HepG2 (cell line): ENCODE results near the gene ISCA2. TPM values are rescaled to one million over a fixed set of nuclear protein-coding genes. Genes with fewer than 3 reads are reported as not detected.

Source experiments
- ATAC-seq: fragments of 200-7000 bp; cut with Tn5 transposase; 3 replicates; pipeline ENCODE4 v1.9.1; 2020; ENCODE audit warnings: mild to moderate bottlenecking, moderate library complexity
- BruUV-seq: library from RNA; stranded (reverse); fragments of 400-500 nt; replicated peaks from 2 replicates; lab custom pipeline; 2021; lab: Mats Ljungman, UMichigan
- CTCF ChIA-PET: fragments of 300-600 bp; formaldehyde crosslinking; extraction: SDS; loops from one replicate; lab custom pipeline; 2021; ENCODE audit warnings: low total read pairs, inconsistent platforms, low intra/inter-chr PET ratio; lab: Yijun Ruan, JAX
- POLR2A ChIA-PET: fragments of 350-600 bp; sonication (Branson Sonifier 250); formaldehyde crosslinking; loops from one replicate; lab custom pipeline; 2020; ENCODE audit warnings: antibody characterized with exemption, inconsistent platforms; lab: Yijun Ruan, JAX
- DNase-seq: peaks from one replicate; pipeline ENCODE4 v3.0.0-alpha.2; 2015; ENCODE audit warnings: low spot score
- FAIRE-seq: peaks from 3 replicates; lab custom pipeline; 2011; peaks lifted over from hg19 to GRCh38; lab: Jason Lieb, UNC
- H2AFZ ChIP-seq: one replicate; pipeline ENCODE4 v1.6.1; 2011; ENCODE audit warnings: low read length, inconsistent platforms
- H3K27ac ChIP-seq: fragments of 300-600 bp; 3 replicates; pipeline ENCODE4 v1.8.0; 2011; ENCODE audit warnings: mixed run types, mild to moderate bottlenecking, mixed read lengths, low read length, inconsistent platforms; ENCODE audit not compliant: insufficient read depth; ENCODE audit errors: extremely low read length
- H3K27me3 ChIP-seq, 2 experiments: fragments of 200-600 bp in 1 of 2; 2 replicates in 1 of 2; 3 replicates in 1 of 2; pipeline versions ENCODE4 v1.6.0 to v1.8.0; 2011; ENCODE audit warnings: low read length in 2 of 2, mild to moderate bottlenecking in 2 of 2, moderate library complexity in 2 of 2, inconsistent platforms in 1 of 2; ENCODE audit not compliant: insufficient read depth in 2 of 2, control insufficient read depth in 1 of 2
- H3K36me3 ChIP-seq, 2 experiments: fragments of 200-600 bp in 1 of 2; replicated peaks in 1 of 2; 2 replicates in 1 of 2; 3 replicates in 1 of 2; pipeline versions ENCODE4 v1.5.1 to v1.8.0; 2011; ENCODE audit warnings: low read length in 2 of 2, inconsistent platforms in 1 of 2; ENCODE audit not compliant: insufficient read depth in 2 of 2, control insufficient read depth in 1 of 2
- H3K4me1 ChIP-seq: 2 replicates; pipeline ENCODE4 v1.5.1; 2012; ENCODE audit warnings: low read length, inconsistent platforms; ENCODE audit not compliant: insufficient read depth
- H3K4me2 ChIP-seq: 2 replicates; pipeline ENCODE4 v1.6.0; 2011; ENCODE audit warnings: low read depth, low read length, inconsistent platforms
- H3K4me3 ChIP-seq, 3 experiments: fragments of 200-600 bp in 1 of 3; sonication (generic), shearing (Covaris generic) in 1 of 3; replicated peaks in 1 of 3; 2 replicates each; pipeline ENCODE4 v1.5.1; 2011 to 2016; ENCODE audit warnings: low read length in 3 of 3, inconsistent platforms in 2 of 3, low read depth in 2 of 3, mild to moderate bottlenecking in 2 of 3, control low read depth in 1 of 3, mixed read lengths in 1 of 3; ENCODE audit not compliant: insufficient read depth in 1 of 3
- H3K79me2 ChIP-seq: one replicate; pipeline ENCODE4 v1.6.1; 2011; ENCODE audit warnings: low read length, inconsistent platforms; ENCODE audit not compliant: insufficient read depth
- H3K9ac ChIP-seq: 2 replicates; pipeline ENCODE4 v1.6.0; 2011; ENCODE audit warnings: mild to moderate bottlenecking, low read depth, low read length, inconsistent platforms; ENCODE audit not compliant: insufficient read depth
- H3K9me3 ChIP-seq: 2 replicates; pipeline ENCODE4 v1.5.1; 2012; ENCODE audit warnings: mild to moderate bottlenecking, low read length
- H4K20me1 ChIP-seq: 2 replicates; pipeline ENCODE4 v1.6.0; 2011; ENCODE audit warnings: inconsistent platforms, mild to moderate bottlenecking, low read length, moderate library complexity; ENCODE audit not compliant: insufficient read depth
- AFF4 ChIP-seq: sonication (generic); formaldehyde crosslinking; IDR thresholded peaks from 2 replicates; pipeline ENCODE4 v1.4.0; 2020; ENCODE audit warnings: missing genetic modification reagents
- ARHGAP35 ChIP-seq: sonication (generic); formaldehyde crosslinking; IDR thresholded peaks from 2 replicates; pipeline ENCODE4 v1.9.0; 2022; ENCODE audit warnings: mild to moderate bottlenecking, inconsistent platforms, moderate library complexity, missing genetic modification reagents, borderline replicate concordance
- CREM ChIP-seq, 2 experiments: sonication (generic) in 1 of 2; formaldehyde crosslinking in 1 of 2; IDR thresholded peaks; 2 replicates each; pipeline versions ENCODE4 v1.4.0 to v1.6.1; 2016 to 2020; ENCODE audit warnings: antibody characterized with exemption in 1 of 2, mild to moderate bottlenecking in 1 of 2, missing genetic modification reagents in 1 of 2
- KLF6 ChIP-seq: IDR thresholded peaks from 2 replicates; pipeline ENCODE4 v1.8.0; 2016; ENCODE audit warnings: missing biosample characterization, missing genetic modification reagents
- POLR2AphosphoS2 ChIP-seq: IDR thresholded peaks from 2 replicates; pipeline ENCODE4 v1.6.1; 2011; ENCODE audit warnings: low read depth, low read length, improper control_type of control experiment
- SRY ChIP-seq: sonication (generic); formaldehyde crosslinking; IDR thresholded peaks from 2 replicates; pipeline ENCODE4 v1.8.0; 2022; ENCODE audit warnings: mild to moderate bottlenecking, missing genetic modification reagents
- TBX3 ChIP-seq: fragments of 450-650 bp; IDR thresholded peaks from 2 replicates; pipeline ENCODE4 v1.6.1; 2017; ENCODE audit warnings: antibody characterized with exemption, mild to moderate bottlenecking, inconsistent platforms, borderline replicate concordance
- ZNF224 ChIP-seq: sonication (generic); formaldehyde crosslinking; IDR thresholded peaks from 2 replicates; pipeline ENCODE4 v1.5.0; 2020; ENCODE audit warnings: mild to moderate bottlenecking, missing genetic modification reagents
- whole genome bisulfite sequencing: methylation state at CpG from one replicate; pipeline ENCODE4 v1.1.6; 2017; ENCODE audit warnings: low lambda C conversion rate; 5-methylcytosine and 5-hydroxymethylcytosine counted together
- in situ Hi-C: cut with HindIII; loops from 2 replicates; pipeline ENCODE4 v1.10.0; 2017; ENCODE audit warnings: low pct_unique_long_range_greater_than_20kb; ENCODE audit not compliant: extremely low pct_ligation_motif_present
- intact Hi-C: fragments of 100-400 bp; cut with micrococcal nuclease; formaldehyde crosslinking; loops from one replicate; pipeline ENCODE4 v1.10.0; 2022; ENCODE audit not compliant: unreplicated experiment
- polyA plus RNA-seq, 8 experiments: library from polyadenylated mRNA; depleted of rRNA in 3 of 8; stranded (reverse) in 7 of 8; unstranded in 1 of 8; fragments of >200 nt; fragmentation: Illumina TruSeq in 4 of 8; extraction: Trizol in 4 of 8; gene quantifications; 2 replicates each; pipeline versions ENCODE4 v1.2.1 to v1.2.3, GENCODE V29; 2011 to 2016; ENCODE audit warnings: low read depth in 4 of 8, missing spikeins in 1 of 8, mixed read lengths in 1 of 8; ENCODE audit not compliant: insufficient read depth in 1 of 8
- total RNA-seq, 5 experiments: library from RNA; depleted of rRNA; stranded (reverse); fragments of >200 nt; fragmentation: Illumina TruSeq; extraction: Trizol; gene quantifications; 2 replicates each; pipeline ENCODE4 v1.2.3, GENCODE V29; 2016; ENCODE audit warnings: low read depth in 1 of 5

The ISCA2 gene
- total and polyA plus RNA-seq, 2 of the 13 experiments (the other 11 are each of a cell fraction or from before 2014, with no cell fraction given), result 32.1 to 43.4 TPM

GRCh38 chr14:74456684-74457564 is 36.6 kb upstream of the ISCA2 start (continued):
- TF ChIP-seq TBX3, result no peak
- TF ChIP-seq, all 625 proteins: peak for 0

GRCh38 chr14:74457565-74457895 is 36.0 kb upstream of the ISCA2 start:
- no peak overlapping the region for H2AFZ ChIP-seq
- ATAC-seq (no peak), FAIRE-seq (no peak), DNase-seq (no peak)
- TF ChIP-seq KLF6 (no peak), POLR2AphosphoS2 (no peak), AFF4 (no peak), SRY (CRISPR knock-in tag) (no peak), ZNF224 (no peak), ARHGAP35 (CRISPR knock-in tag) (no peak), CREM (IDR thresholded peaks at IDR 0.05) (no peak), CREM (CRISPR knock-in tag; IDR thresholded peaks at IDR 0.05) (no peak)
- no peak overlapping the region for H3K9ac ChIP-seq
- in situ Hi-C loops, result no loop called here
- intact Hi-C loops, result no loop called here
- H3K4me3 ChIP-seq, result no peak overlapping the region
- no peaks in the 10 kb centered on the region for H3K27me3 ChIP-seq
- 36% methylated on average over 4 of the region's 4 CpGs for WGBS
- no peak overlapping the region for H3K27ac ChIP-seq
- no peak overlapping the region for H3K4me2 ChIP-seq
- CTCF ChIA-PET, result no interaction called here
- no peaks in the 10 kb centered on the region for H3K36me3 ChIP-seq
- H4K20me1 ChIP-seq, result no peaks in the 10 kb centered on the region
- H3K4me1 ChIP-seq, result no peaks in the 10 kb centered on the region
- POLR2A ChIA-PET, result no interaction called here
- H3K9me3 ChIP-seq, result no peaks in the 10 kb centered on the region
- BruUV-seq, result no TSS peak
- H3K79me2 ChIP-seq, result no peaks in the 10 kb centered on the region
